ENCODE measurements around the gene TMEM184B.

- no peak for TF ChIP-seq CTCF (IDR thresholded peaks at IDR 0.05; ENCODE audit: low read depth, low read length, missing input control)
- TF ChIP-seq RAD21 (IDR thresholded peaks at IDR 0.05): peak in 1 of 2 donors; percentile 5
These were observed at the start of gene TMEM184B for GRCh38 chr22:38272373-38273134.

Data from liver (tissue), 3 donors.